HCT116 (cell line): ENCODE measurements around the gene SYNDIG1. TPM values are rescaled to one million over a fixed set of nuclear protein-coding genes. Genes with fewer than 3 reads are reported as not detected.

ENCODE experiments used
- ATAC-seq: fragments of 200-7000 bp; cut with Tn5 transposase; 2 replicates; pipeline ENCODE4 v1.9.1; 2020; ENCODE audit warnings: mild to moderate bottlenecking, moderate library complexity
- BruUV-seq: library from RNA; stranded (reverse); fragments of 400-500 nt; replicated peaks from 2 replicates; lab custom pipeline; 2021; lab: Mats Ljungman, UMichigan
- CTCF ChIA-PET: fragments of 300-600 bp; sonication (Branson Sonifier 250); formaldehyde crosslinking; loops from one replicate; lab custom pipeline; 2021; ENCODE audit warnings: antibody characterized with exemption; lab: Charles Lee
- POLR2A ChIA-PET: fragments of 300-600, 350-600 bp; sonication (Branson Sonifier 250); formaldehyde crosslinking; loops from one replicate; lab custom pipeline; 2021; ENCODE audit warnings: antibody characterized with exemption; lab: Charles Lee
- RAD21 ChIA-PET, 2 experiments: fragments of 300-600 bp; sonication (Branson Sonifier 250); formaldehyde crosslinking; loops; one replicate each; lab custom pipeline; 2023; ENCODE audit warnings: low total read pairs in 2 of 2; ENCODE audit not compliant: uncharacterized antibody in 2 of 2, unreplicated experiment in 2 of 2, low non-redundant PET in 1 of 2; lab: Charles Lee
- DNase-seq: peaks from one replicate; pipeline ENCODE4 v3.0.0-alpha.2; 2010; ENCODE audit warnings: low read depth, low spot score
- H2AFZ ChIP-seq: fragments of 200-600 bp; shearing (Covaris generic), sonication (generic); 2 replicates; pipeline ENCODE4 v1.6.1; 2017; ENCODE audit warnings: low read depth, mixed run types, mixed read lengths, antibody characterized with exemption, low read length; ENCODE audit not compliant: poor library complexity, severe bottlenecking
- H3K27ac ChIP-seq: 2 replicates; pipeline ENCODE4 v1.5.1; 2012; ENCODE audit warnings: low read depth, low read length
- H3K27me3 ChIP-seq: fragments of 200-600 bp; sonication (generic); 2 replicates; pipeline ENCODE4 v1.6.1; 2016; ENCODE audit warnings: mixed run types, low read length, mixed read lengths; ENCODE audit not compliant: insufficient read depth
- H3K36me3 ChIP-seq, 2 experiments: fragments of 200-500 bp in 1 of 2; fragments of 200-600 bp in 1 of 2; sonication (Bioruptor generic) in 1 of 2; sonication (generic) in 1 of 2; 2 replicates each; pipeline versions ENCODE4 v1.5.1 to v1.6.1; 2014 to 2016; ENCODE audit warnings: low read length in 2 of 2, inconsistent platforms in 1 of 2, mixed read lengths in 1 of 2, mixed run types in 1 of 2; ENCODE audit not compliant: insufficient read depth in 2 of 2, control insufficient read depth in 1 of 2
- H3K4me1 ChIP-seq, 2 experiments: fragments of 200-600 bp in 1 of 2; sonication (generic) in 1 of 2; 2 replicates each; pipeline versions ENCODE4 v1.5.1 to v1.6.1; 2012 to 2017; ENCODE audit warnings: low read length in 2 of 2, inconsistent platforms in 1 of 2, mild to moderate bottlenecking in 1 of 2, mixed read lengths in 1 of 2, mixed run types in 1 of 2, moderate library complexity in 1 of 2; ENCODE audit not compliant: insufficient read depth in 2 of 2, control insufficient read depth in 1 of 2
- H3K4me2 ChIP-seq: fragments of 200-600 bp; sonication (generic); 2 replicates; pipeline ENCODE4 v1.6.1; 2017; ENCODE audit warnings: mixed run types, low read length, mixed read lengths
- H3K4me3 ChIP-seq, 2 experiments: fragments of 200-600 bp in 1 of 2; sonication (generic) in 1 of 2; replicated peaks in 1 of 2; 2 replicates each; pipeline ENCODE4 v1.5.1; 2011 to 2016; ENCODE audit warnings: low read length in 2 of 2, control low read depth in 1 of 2, low read depth in 1 of 2, mild to moderate bottlenecking in 1 of 2, mixed read lengths in 1 of 2, mixed run types in 1 of 2
- H3K79me2 ChIP-seq: fragments of 200-600 bp; sonication (generic); 2 replicates; pipeline ENCODE4 v1.6.1; 2017; ENCODE audit warnings: mild to moderate bottlenecking, mixed run types, low read length, moderate library complexity, mixed read lengths; ENCODE audit not compliant: insufficient read depth
- H3K9ac ChIP-seq: fragments of 200-600 bp; sonication (generic); 2 replicates; pipeline ENCODE4 v1.6.1; 2016; ENCODE audit warnings: low read length, mixed read lengths
- H3K9me2 ChIP-seq: fragments of 200-600 bp; sonication (generic), shearing (Covaris generic); 2 replicates; pipeline ENCODE4 v1.6.1; 2017; ENCODE audit warnings: mixed run types, mild to moderate bottlenecking, moderate library complexity; ENCODE audit not compliant: insufficient read depth
- H3K9me3 ChIP-seq, 2 experiments: fragments of 200-500 bp in 1 of 2; fragments of 200-600 bp in 1 of 2; sonication (Bioruptor generic) in 1 of 2; sonication (generic) in 1 of 2; 2 replicates each; pipeline ENCODE4 v1.6.1; 2014 to 2017; ENCODE audit warnings: low read length in 2 of 2, mixed read lengths in 2 of 2, inconsistent platforms in 1 of 2, low read depth in 1 of 2, mild to moderate bottlenecking in 1 of 2, mixed run types in 1 of 2, moderate library complexity in 1 of 2; ENCODE audit not compliant: control insufficient read depth in 1 of 2, insufficient read depth in 1 of 2
- H4K20me1 ChIP-seq: fragments of 200-600 bp; sonication (generic), shearing (Covaris generic); 2 replicates; pipeline ENCODE4 v1.6.1; 2017; ENCODE audit warnings: mixed run types, mild to moderate bottlenecking, moderate library complexity; ENCODE audit not compliant: insufficient read depth
- ATF3 ChIP-seq: IDR thresholded peaks from 2 replicates; pipeline ENCODE4 v1.6.1; 2012
- CBX3 ChIP-seq: IDR thresholded peaks from 2 replicates; pipeline ENCODE4 v1.6.1; 2012; ENCODE audit warnings: low read depth
- CEBPB ChIP-seq: IDR thresholded peaks from 2 replicates; pipeline ENCODE4 v1.6.1; 2012; ENCODE audit warnings: low read depth
- CTCF ChIP-seq, 3 experiments: fragments of 200-600 bp in 1 of 3; sonication (generic) in 1 of 3; IDR thresholded peaks in 2 of 3; conservative IDR thresholded peaks in 1 of 3; 2 replicates each; pipeline ENCODE4 v1.5.1; 2012 to 2017; ENCODE audit warnings: low read depth in 2 of 3, low read length in 2 of 3, antibody characterized with exemption in 1 of 3, borderline replicate concordance in 1 of 3, control low read depth in 1 of 3, mild to moderate bottlenecking in 1 of 3, mixed read lengths in 1 of 3, mixed run types in 1 of 3, moderate library complexity in 1 of 3; ENCODE audit not compliant: insufficient read depth in 1 of 3
- EGR1 ChIP-seq: IDR thresholded peaks from 2 replicates; pipeline ENCODE4 v1.6.1; 2012; ENCODE audit warnings: low read depth
- ELF1 ChIP-seq: IDR thresholded peaks from 2 replicates; pipeline ENCODE4 v1.6.1; 2012; ENCODE audit warnings: low read depth, borderline replicate concordance
- EZH2phosphoT487 ChIP-seq: fragments of 200-600 bp; IDR thresholded peaks from 2 replicates; pipeline ENCODE4 v1.6.1; 2018; ENCODE audit warnings: antibody characterized with exemption, borderline replicate concordance
- FOSL1 ChIP-seq: IDR thresholded peaks from 2 replicates; pipeline ENCODE4 v1.6.1; 2012; ENCODE audit warnings: low read depth
- JUND ChIP-seq: IDR thresholded peaks from 2 replicates; pipeline ENCODE4 v1.6.1; 2012
- MAX ChIP-seq: IDR thresholded peaks from 2 replicates; pipeline ENCODE4 v1.6.1; 2012
- POLR2A ChIP-seq: IDR thresholded peaks from 2 replicates; pipeline ENCODE4 v1.7.0; 2011; ENCODE audit warnings: borderline replicate concordance; ENCODE audit not compliant: insufficient read depth, insufficient read length; ENCODE audit errors: extremely low read depth
- POLR2AphosphoS5 ChIP-seq: IDR thresholded peaks from 2 replicates; pipeline ENCODE4 v1.6.1; 2011; ENCODE audit warnings: mild to moderate bottlenecking, low read depth, low read length, moderate library complexity
- SIN3A ChIP-seq: IDR thresholded peaks from 2 replicates; pipeline ENCODE4 v1.6.1; 2012; ENCODE audit warnings: low read depth
- SP1 ChIP-seq: IDR thresholded peaks from 2 replicates; pipeline ENCODE4 v1.6.1; 2012; ENCODE audit warnings: low read depth
- SRF ChIP-seq: IDR thresholded peaks from 2 replicates; pipeline ENCODE4 v1.6.1; 2012; ENCODE audit warnings: low read depth
- ZFX ChIP-seq: fragments of 450-650 bp; IDR thresholded peaks from 2 replicates; pipeline ENCODE4 v1.6.1; 2017
- ZNF274 ChIP-seq: fragments of 200-500 bp; sonication (Bioruptor generic); IDR thresholded peaks from 2 replicates; pipeline ENCODE4 v1.6.1; 2014; ENCODE audit warnings: mild to moderate bottlenecking, low read depth, low read length, inconsistent platforms
- intact Hi-C: fragments of 100-400 bp; cut with micrococcal nuclease; formaldehyde crosslinking; loops from 2 replicates; pipeline ENCODE4 v1.10.0; 2022
- total RNA-seq: library from RNA; stranded (reverse); gene quantifications from one replicate; pipeline ENCODE4 v1.2.1, GENCODE V29; 2021; ENCODE audit not compliant: unreplicated experiment
- TF ChIP-seq, protein P1 (sequence below): IDR thresholded peaks from 2 replicates; pipeline ENCODE4 v1.6.1; 2012; ENCODE audit warnings: low read depth

SYNDIG1 gene
- total RNA-seq, 1 experiment from 2014 or later = not detected

DNA sequence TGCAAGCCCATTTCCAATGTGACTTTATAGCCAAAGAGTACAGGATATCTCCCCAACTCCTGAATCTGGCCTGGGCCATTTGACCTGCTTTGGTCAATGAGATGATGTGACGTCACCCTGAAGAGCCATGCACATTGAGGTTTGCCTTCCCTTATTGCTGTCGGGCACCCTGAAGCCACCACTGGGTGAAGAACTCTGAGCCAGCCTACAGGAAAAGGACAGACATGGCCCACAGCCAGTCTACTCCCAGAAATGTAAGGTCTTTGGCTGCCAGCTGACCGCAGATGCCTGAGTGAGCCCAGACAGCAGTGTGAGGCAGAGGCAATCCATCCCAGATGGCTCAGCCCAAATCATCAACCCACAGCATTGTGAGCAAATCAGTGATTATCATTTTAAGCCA is 3.7 kb upstream of the SYNDIG1 start:
- H3K9me2 ChIP-seq = no peaks in the 10 kb centered on the region
- intact Hi-C loops = no loop called here
- H3K36me3 ChIP-seq = no peaks in the 10 kb centered on the region
- ChIA-PET CTCF (no interaction called here), POLR2A (no interaction called here), RAD21 (no interaction called here)
- H3K4me2 ChIP-seq = no peak overlapping the region
- DNase-seq = no peak
- peaks cover 27% of the 10 kb centered on the region for H3K27me3 ChIP-seq
- no peaks in the 10 kb centered on the region for H3K4me1 ChIP-seq
- no peak overlapping the region for H3K9ac ChIP-seq
- no peaks in the 10 kb centered on the region for H4K20me1 ChIP-seq
- H3K27ac ChIP-seq = no peak overlapping the region
- no peaks in the 10 kb centered on the region for H3K79me2 ChIP-seq
- H2AFZ ChIP-seq = no peak overlapping the region
- BruUV-seq = no TSS peak
- no peak overlapping the region for H3K4me3 ChIP-seq
- no peak for ATAC-seq
- no peak for TF ChIP-seq EZH2phosphoT487
- no peak for TF ChIP-seq CEBPB
- TF ChIP-seq SIN3A = no peak
- no peaks in the 10 kb centered on the region for H3K9me3 ChIP-seq

GRCh38 chr20:24468401-24469115 is 871 bp upstream of the SYNDIG1 start:
- no peak for DNase-seq
- Histone ChIP-seq H3K27me3 (peaks cover 31% of the 10 kb centered on the region), H3K9me3 (no peaks in the 10 kb centered on the region), H3K36me3 (no peaks in the 10 kb centered on the region), H4K20me1 (no peaks in the 10 kb centered on the region), H3K27ac (no peak overlapping the region), H3K9me2 (no peaks in the 10 kb centered on the region), H3K79me2 (no peaks in the 10 kb centered on the region), H2AFZ (no peak overlapping the region), H3K4me3 (no peak overlapping the region), H3K4me2 (no peak overlapping the region), H3K9ac (no peak overlapping the region), H3K4me1 (no peaks in the 10 kb centered on the region)
- RAD21 ChIA-PET = no interaction called here
- no peak for ATAC-seq
- intact Hi-C loops = no loop called here
- no TSS peak for BruUV-seq
- POLR2A ChIA-PET = no interaction called here
- CTCF ChIA-PET = no interaction called here
- TF ChIP-seq ZFX (no peak), MAX (no peak), FOSL1 (no peak), ATF3 (no peak), EGR1 (no peak), CBX3 (no peak), SRF (no peak), SP1 (no peak), POLR2AphosphoS5 (no peak), CTCF (IDR thresholded peaks at IDR 0.05 in 2 of 3, conservative IDR thresholded peaks at IDR 0.05 in 1 of 3; ENCODE audit: borderline replicate concordance in 1 of 3, insufficient read depth in 1 of 3, low read depth in 2 of 3, low read length in 2 of 3) (no peak), POLR2A (no peak), JUND (no peak), ELF1 (no peak), ZNF274 (no peak)
- TF ChIP-seq, protein P1, sequence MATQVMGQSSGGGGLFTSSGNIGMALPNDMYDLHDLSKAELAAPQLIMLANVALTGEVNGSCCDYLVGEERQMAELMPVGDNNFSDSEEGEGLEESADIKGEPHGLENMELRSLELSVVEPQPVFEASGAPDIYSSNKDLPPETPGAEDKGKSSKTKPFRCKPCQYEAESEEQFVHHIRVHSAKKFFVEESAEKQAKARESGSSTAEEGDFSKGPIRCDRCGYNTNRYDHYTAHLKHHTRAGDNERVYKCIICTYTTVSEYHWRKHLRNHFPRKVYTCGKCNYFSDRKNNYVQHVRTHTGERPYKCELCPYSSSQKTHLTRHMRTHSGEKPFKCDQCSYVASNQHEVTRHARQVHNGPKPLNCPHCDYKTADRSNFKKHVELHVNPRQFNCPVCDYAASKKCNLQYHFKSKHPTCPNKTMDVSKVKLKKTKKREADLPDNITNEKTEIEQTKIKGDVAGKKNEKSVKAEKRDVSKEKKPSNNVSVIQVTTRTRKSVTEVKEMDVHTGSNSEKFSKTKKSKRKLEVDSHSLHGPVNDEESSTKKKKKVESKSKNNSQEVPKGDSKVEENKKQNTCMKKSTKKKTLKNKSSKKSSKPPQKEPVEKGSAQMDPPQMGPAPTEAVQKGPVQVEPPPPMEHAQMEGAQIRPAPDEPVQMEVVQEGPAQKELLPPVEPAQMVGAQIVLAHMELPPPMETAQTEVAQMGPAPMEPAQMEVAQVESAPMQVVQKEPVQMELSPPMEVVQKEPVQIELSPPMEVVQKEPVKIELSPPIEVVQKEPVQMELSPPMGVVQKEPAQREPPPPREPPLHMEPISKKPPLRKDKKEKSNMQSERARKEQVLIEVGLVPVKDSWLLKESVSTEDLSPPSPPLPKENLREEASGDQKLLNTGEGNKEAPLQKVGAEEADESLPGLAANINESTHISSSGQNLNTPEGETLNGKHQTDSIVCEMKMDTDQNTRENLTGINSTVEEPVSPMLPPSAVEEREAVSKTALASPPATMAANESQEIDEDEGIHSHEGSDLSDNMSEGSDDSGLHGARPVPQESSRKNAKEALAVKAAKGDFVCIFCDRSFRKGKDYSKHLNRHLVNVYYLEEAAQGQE = no peak
